WTC11 (cell line): Measurements from ENCODE around the gene PILRB. TPM values are rescaled to one million over a fixed set of nuclear protein-coding genes. Genes with fewer than 3 reads are reported as not detected.

Experiments
- ATAC-seq: fragments of 200-7000 bp; cut with Tn5 transposase; 2 replicates; pipeline ENCODE4 v1.10.0; 2021; ENCODE audit warnings: mild to moderate bottlenecking, moderate library complexity
- CTCF ChIA-PET: fragments of 300-600 bp; sonication (Branson Sonifier 250); formaldehyde crosslinking; loops from one replicate; lab custom pipeline; 2021; ENCODE audit warnings: antibody characterized with exemption; lab: Charles Lee
- POLR2A ChIA-PET: fragments of 350-600 bp; sonication (Branson Sonifier 250); formaldehyde crosslinking; loops from one replicate; lab custom pipeline; 2021; ENCODE audit warnings: antibody characterized with exemption; lab: Charles Lee
- DNase-seq: peaks from one replicate; pipeline ENCODE4 v3.0.0; 2021; ENCODE audit warnings: low spot score
- H3K27ac Mint-ChIP-seq: 2 replicates; pipeline ENCODE4 v1.8.0; 2021; ENCODE audit warnings: mixed read lengths
- H3K27me3 Mint-ChIP-seq: 2 replicates; pipeline ENCODE4 v1.8.0; 2021; ENCODE audit warnings: low read depth, mild to moderate bottlenecking, moderate library complexity, mixed read lengths
- H3K36me3 Mint-ChIP-seq: 2 replicates; pipeline ENCODE4 v1.8.0; 2021; ENCODE audit warnings: mixed read lengths
- H3K4me1 Mint-ChIP-seq: 2 replicates; pipeline ENCODE4 v1.8.0; 2022; ENCODE audit warnings: mixed read lengths
- H3K4me3 Mint-ChIP-seq: 2 replicates; pipeline ENCODE4 v1.8.0; 2021; ENCODE audit warnings: mild to moderate bottlenecking, moderate library complexity, mixed read lengths
- H3K9me3 Mint-ChIP-seq: 2 replicates; pipeline ENCODE4 v1.8.0; 2021; ENCODE audit warnings: mixed read lengths
- ATF6 ChIP-seq: sonication (generic); formaldehyde crosslinking; IDR thresholded peaks from 2 replicates; pipeline ENCODE4 v1.8.1; 2023; ENCODE audit warnings: mild to moderate bottlenecking, missing genetic modification reagents
- E2F4 ChIP-seq: sonication (generic); formaldehyde crosslinking; IDR thresholded peaks from 2 replicates; pipeline ENCODE4 v1.8.1; 2022; ENCODE audit warnings: low read depth, mild to moderate bottlenecking, moderate library complexity, missing genetic modification reagents, borderline replicate concordance
- E2F5 ChIP-seq: sonication (generic); formaldehyde crosslinking; IDR thresholded peaks from 2 replicates; pipeline ENCODE4 v1.8.1; 2022; ENCODE audit warnings: mild to moderate bottlenecking, moderate library complexity, missing genetic modification reagents
- ETV6 ChIP-seq: sonication (generic); formaldehyde crosslinking; IDR thresholded peaks from 2 replicates; pipeline ENCODE4 v1.8.1; 2022; ENCODE audit warnings: mild to moderate bottlenecking, missing genetic modification reagents
- GTF2I ChIP-seq: fragments of 250-450 bp; sonication (Bioruptor Pico); conservative IDR thresholded peaks from 2 replicates; pipeline ENCODE4 v1.4.0; 2021; ENCODE audit warnings: mild to moderate bottlenecking
- IRF1 ChIP-seq: sonication (generic); formaldehyde crosslinking; IDR thresholded peaks from 2 replicates; pipeline ENCODE4 v1.8.0; 2023; ENCODE audit warnings: missing genetic modification reagents
- IRF2 ChIP-seq: sonication (generic); formaldehyde crosslinking; IDR thresholded peaks from 2 replicates; pipeline ENCODE4 v1.8.0; 2022; ENCODE audit warnings: low read depth, missing genetic modification reagents, borderline replicate concordance
- MXD4 ChIP-seq: fragments of 250-450 bp; sonication (Bioruptor Pico); IDR thresholded peaks from 2 replicates; pipeline ENCODE4 v1.8.0; 2021; ENCODE audit warnings: mild to moderate bottlenecking, moderate library complexity, borderline replicate concordance
- NFATC4 ChIP-seq: fragments of 250-450 bp; sonication (Bioruptor Pico); IDR thresholded peaks from 2 replicates; pipeline ENCODE4 v1.9.0; 2021; ENCODE audit warnings: mild to moderate bottlenecking
- NFE2L1 ChIP-seq: sonication (generic); formaldehyde crosslinking; IDR thresholded peaks from 2 replicates; pipeline ENCODE4 v1.8.1; 2023; ENCODE audit warnings: missing genetic modification reagents
- NR1H2 ChIP-seq: sonication (generic); formaldehyde crosslinking; IDR thresholded peaks from 2 replicates; pipeline ENCODE4 v1.9.0; 2021; ENCODE audit warnings: mild to moderate bottlenecking, moderate library complexity, missing genetic modification reagents
- SMAD3 ChIP-seq: sonication (generic); formaldehyde crosslinking; IDR thresholded peaks from 2 replicates; pipeline ENCODE4 v1.8.0; 2022; ENCODE audit warnings: missing genetic modification reagents, mild to moderate bottlenecking, borderline replicate concordance
- SOX15 ChIP-seq: fragments of 250-450 bp; sonication (Bioruptor Pico); IDR thresholded peaks from 2 replicates; pipeline ENCODE4 v1.9.0; 2021; ENCODE audit warnings: mild to moderate bottlenecking
- ZNF423 ChIP-seq: fragments of 250-450 bp; sonication (Bioruptor Pico); IDR thresholded peaks from 2 replicates; pipeline ENCODE4 v2.1.2; 2022; ENCODE audit warnings: mild to moderate bottlenecking, moderate library complexity
- ZNF512 ChIP-seq: sonication (generic); formaldehyde crosslinking; IDR thresholded peaks from 2 replicates; pipeline ENCODE4 v1.8.1; 2022; ENCODE audit warnings: missing genetic modification reagents, borderline replicate concordance
- ZNF671 ChIP-seq: fragments of 250-450 bp; sonication (Bioruptor Pico); IDR thresholded peaks from 2 replicates; pipeline ENCODE4 v1.8.0; 2021; ENCODE audit warnings: mild to moderate bottlenecking
- total RNA-seq: library from RNA; stranded (reverse); gene quantifications from 3 replicates; pipeline ENCODE4 v1.2.3, GENCODE V29; 2021
- TF ChIP-seq, protein P1 (sequence below): sonication (generic); formaldehyde crosslinking; IDR thresholded peaks from 2 replicates; pipeline ENCODE4 v1.8.0; 2022; ENCODE audit warnings: mild to moderate bottlenecking, missing genetic modification reagents
- TF ChIP-seq, protein P2 (sequence below): sonication (generic); formaldehyde crosslinking; IDR thresholded peaks from 2 replicates; pipeline ENCODE4 v1.8.1; 2023; ENCODE audit warnings: mild to moderate bottlenecking, missing genetic modification reagents, moderate library complexity
- TF ChIP-seq, protein P3 (sequence below): sonication (generic); formaldehyde crosslinking; IDR thresholded peaks from 2 replicates; pipeline ENCODE4 v1.8.0; 2022; ENCODE audit warnings: mild to moderate bottlenecking, missing genetic modification reagents
- TF ChIP-seq, protein P4 (sequence below): fragments of 250-450 bp; sonication (Bioruptor Pico); IDR thresholded peaks from 2 replicates; pipeline ENCODE4 v1.8.0; 2021; ENCODE audit warnings: mild to moderate bottlenecking

PILRB gene
- total RNA-seq, 1 experiment from 2014 or later = 30.7 TPM

GRCh38 chr7:100400656-100401055 lies 42.7 kb downstream of the PILRB start:
- Mint-ChIP-seq H3K4me1 (peaks cover 13% of the 10 kb centered on the region), H3K36me3 (no peaks in the 10 kb centered on the region), H3K9me3 (no peaks in the 10 kb centered on the region), H3K4me3 (no peak overlapping the region), H3K27ac (no peak overlapping the region), H3K27me3 (peaks cover 28% of the 10 kb centered on the region)
- peak; percentile 86 for ATAC-seq
- ChIA-PET CTCF (interaction anchor here (0.6 to 1.9 kb wide), 8 partner anchors 11 to 367 kb away, joined by 3 to 9 read pairs (median 4); partner anchors contain the start of gene ZCWPW1), POLR2A (interaction anchor here (0.6 to 2.2 kb wide), 2 partner anchors 28 to 417 kb away, joined by 3 to 9 read pairs; partner anchors contain the start of gene ZCWPW1)
- peak; percentile 56 for DNase-seq
- TF ChIP-seq, protein P1, sequence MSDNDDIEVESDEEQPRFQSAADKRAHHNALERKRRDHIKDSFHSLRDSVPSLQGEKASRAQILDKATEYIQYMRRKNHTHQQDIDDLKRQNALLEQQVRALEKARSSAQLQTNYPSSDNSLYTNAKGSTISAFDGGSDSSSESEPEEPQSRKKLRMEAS (CRISPR knock-in tag) = no peak
- TF ChIP-seq ZNF512 (CRISPR knock-in tag) = no peak
- TF ChIP-seq NFATC4 (CRISPR knock-in tag) = no peak
- TF ChIP-seq, protein P2, sequence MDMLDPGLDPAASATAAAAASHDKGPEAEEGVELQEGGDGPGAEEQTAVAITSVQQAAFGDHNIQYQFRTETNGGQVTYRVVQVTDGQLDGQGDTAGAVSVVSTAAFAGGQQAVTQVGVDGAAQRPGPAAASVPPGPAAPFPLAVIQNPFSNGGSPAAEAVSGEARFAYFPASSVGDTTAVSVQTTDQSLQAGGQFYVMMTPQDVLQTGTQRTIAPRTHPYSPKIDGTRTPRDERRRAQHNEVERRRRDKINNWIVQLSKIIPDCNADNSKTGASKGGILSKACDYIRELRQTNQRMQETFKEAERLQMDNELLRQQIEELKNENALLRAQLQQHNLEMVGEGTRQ = no peak
- TF ChIP-seq ZNF423 (CRISPR knock-in tag) = no peak
- TF ChIP-seq GTF2I (CRISPR knock-in tag) = no peak
- no peak for TF ChIP-seq IRF1 (CRISPR knock-in tag)
- no peak for TF ChIP-seq NFE2L1 (CRISPR knock-in tag)

GRCh38 chr7:100401811-100402210 lies 43.9 kb downstream of the PILRB start:
- peaks cover 32% of the 10 kb centered on the region for H3K27me3 Mint-ChIP-seq
- no peak for DNase-seq

More at GRCh38 chr7:100401811-100402210, 43.9 kb downstream of the PILRB start:
- H3K9me3 Mint-ChIP-seq = no peaks in the 10 kb centered on the region
- peaks cover 12% of the 10 kb centered on the region for H3K4me1 Mint-ChIP-seq
- H3K4me3 Mint-ChIP-seq = no peak overlapping the region
- POLR2A ChIA-PET = interaction anchor here (2.2 kb wide), 1 partner anchor 27 kb away, joined by 9 read pairs; the partner anchor contains the start of gene ZCWPW1
- TF ChIP-seq NFATC4 (CRISPR knock-in tag) (no peak), ETV6 (CRISPR knock-in tag) (no peak), IRF2 (CRISPR knock-in tag) (no peak), SOX15 (CRISPR knock-in tag) (no peak), NR1H2 (CRISPR knock-in tag) (no peak), ATF6 (no peak), SMAD3 (CRISPR knock-in tag) (no peak), ZNF671 (no peak), E2F5 (CRISPR knock-in tag) (no peak), E2F4 (CRISPR knock-in tag) (no peak), MXD4 (no peak)
- TF ChIP-seq, protein P3, sequence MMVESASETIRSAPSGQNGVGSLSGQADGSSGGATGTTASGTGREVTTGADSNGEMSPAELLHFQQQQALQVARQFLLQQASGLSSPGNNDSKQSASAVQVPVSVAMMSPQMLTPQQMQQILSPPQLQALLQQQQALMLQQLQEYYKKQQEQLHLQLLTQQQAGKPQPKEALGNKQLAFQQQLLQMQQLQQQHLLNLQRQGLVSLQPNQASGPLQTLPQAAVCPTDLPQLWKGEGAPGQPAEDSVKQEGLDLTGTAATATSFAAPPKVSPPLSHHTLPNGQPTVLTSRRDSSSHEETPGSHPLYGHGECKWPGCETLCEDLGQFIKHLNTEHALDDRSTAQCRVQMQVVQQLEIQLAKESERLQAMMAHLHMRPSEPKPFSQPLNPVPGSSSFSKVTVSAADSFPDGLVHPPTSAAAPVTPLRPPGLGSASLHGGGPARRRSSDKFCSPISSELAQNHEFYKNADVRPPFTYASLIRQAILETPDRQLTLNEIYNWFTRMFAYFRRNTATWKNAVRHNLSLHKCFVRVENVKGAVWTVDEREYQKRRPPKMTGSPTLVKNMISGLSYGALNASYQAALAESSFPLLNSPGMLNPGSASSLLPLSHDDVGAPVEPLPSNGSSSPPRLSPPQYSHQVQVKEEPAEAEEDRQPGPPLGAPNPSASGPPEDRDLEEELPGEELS (CRISPR knock-in tag) = no peak
- TF ChIP-seq, protein P4, sequence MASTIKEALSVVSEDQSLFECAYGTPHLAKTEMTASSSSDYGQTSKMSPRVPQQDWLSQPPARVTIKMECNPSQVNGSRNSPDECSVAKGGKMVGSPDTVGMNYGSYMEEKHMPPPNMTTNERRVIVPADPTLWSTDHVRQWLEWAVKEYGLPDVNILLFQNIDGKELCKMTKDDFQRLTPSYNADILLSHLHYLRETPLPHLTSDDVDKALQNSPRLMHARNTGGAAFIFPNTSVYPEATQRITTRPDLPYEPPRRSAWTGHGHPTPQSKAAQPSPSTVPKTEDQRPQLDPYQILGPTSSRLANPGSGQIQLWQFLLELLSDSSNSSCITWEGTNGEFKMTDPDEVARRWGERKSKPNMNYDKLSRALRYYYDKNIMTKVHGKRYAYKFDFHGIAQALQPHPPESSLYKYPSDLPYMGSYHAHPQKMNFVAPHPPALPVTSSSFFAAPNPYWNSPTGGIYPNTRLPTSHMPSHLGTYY (CRISPR knock-in tag) = no peak
- TF ChIP-seq, all 79 proteins: peak for 0
- Mint-ChIP-seq H3K27ac (no peak overlapping the region), H3K36me3 (no peaks in the 10 kb centered on the region)
- CTCF ChIA-PET = interaction anchor here (1.5 to 1.9 kb wide), 2 partner anchors 8 to 54 kb away, joined by 4 to 9 read pairs; no protein-coding TSS in a partner anchor
- ATAC-seq = no peak
